K562 (cell line): Measurements from ENCODE around the gene ATAD3B. TPM values are rescaled to one million over a fixed set of nuclear protein-coding genes. Genes with fewer than 3 reads are reported as not detected.

Source experiments
- CCNT2 ChIP-seq: IDR thresholded peaks from 2 replicates; pipeline ENCODE4 v1.6.1; 2011; ENCODE audit warnings: borderline replicate concordance, low read depth, mild to moderate bottlenecking, moderate library complexity, mixed read lengths, low read length; ENCODE audit not compliant: insufficient read length; ENCODE audit errors: extremely low read depth
- E2F3 ChIP-seq: fragments of 250-450 bp; sonication (Bioruptor Pico); IDR thresholded peaks from 2 replicates; pipeline ENCODE4 v1.4.0; 2020; ENCODE audit warnings: mild to moderate bottlenecking
- GTF2E2 ChIP-seq: fragments of 200-800 bp; sonication (Bioruptor generic); IDR thresholded peaks from 2 replicates; pipeline ENCODE4 v1.6.1; 2016; ENCODE audit warnings: missing genetic modification characterization, missing compliant biosample characterization
- HEY1 ChIP-seq: fragments of 250-450 bp; sonication (Bioruptor Pico); IDR thresholded peaks from 2 replicates; pipeline ENCODE4 v1.5.0; 2020; ENCODE audit warnings: mild to moderate bottlenecking, moderate library complexity, borderline replicate concordance
- HMGXB4 ChIP-seq: sonication (generic); formaldehyde crosslinking; IDR thresholded peaks from 2 replicates; pipeline ENCODE4 v1.8.1; 2023; ENCODE audit warnings: mild to moderate bottlenecking, missing genetic modification reagents
- JUND ChIP-seq, 2 experiments: IDR thresholded peaks; 2 replicates in 1 of 2; 3 replicates in 1 of 2; pipeline ENCODE4 v1.6.1; 2011; ENCODE audit warnings: borderline replicate concordance in 2 of 2, low read depth in 2 of 2, low read length in 2 of 2, improper control_type of control experiment in 1 of 2, missing biosample characterization in 1 of 2, missing genetic modification characterization in 1 of 2, missing genetic modification reagents in 1 of 2
- PHF20 ChIP-seq: fragments of 450-650 bp; IDR thresholded peaks from 2 replicates; pipeline ENCODE4 v1.6.1; 2018; ENCODE audit not compliant: partially characterized antibody
- PHTF2 ChIP-seq: fragments of 250-450 bp; sonication (Bioruptor Pico); IDR thresholded peaks from 2 replicates; pipeline ENCODE4 v1.5.0; 2021; ENCODE audit warnings: mild to moderate bottlenecking
- RNF2 ChIP-seq: sonication (generic); IDR thresholded peaks from 2 replicates; pipeline ENCODE4 v1.6.1; 2016
- TAF7 ChIP-seq: fragments of 450-650 bp; IDR thresholded peaks from 2 replicates; pipeline ENCODE4 v1.6.1; 2016; ENCODE audit warnings: missing genetic modification characterization, missing compliant biosample characterization
- YBX1 ChIP-seq: fragments of 450-650 bp; IDR thresholded peaks from 2 replicates; pipeline ENCODE4 v1.7.1; 2016; ENCODE audit warnings: mild to moderate bottlenecking
- ZNF274 ChIP-seq: IDR thresholded peaks from 2 replicates; pipeline ENCODE4 v1.6.1; 2011; ENCODE audit warnings: low read depth, mild to moderate bottlenecking, low read length, moderate library complexity, borderline replicate concordance
- ZNF280B ChIP-seq: fragments of 250-450 bp; sonication (Bioruptor Pico); IDR thresholded peaks from 2 replicates; pipeline ENCODE4 v1.5.1; 2021; ENCODE audit warnings: mild to moderate bottlenecking
- ZNF644 ChIP-seq: fragments of 200-800 bp; sonication (Bioruptor generic); IDR thresholded peaks from 2 replicates; pipeline ENCODE4 v1.6.1; 2016; ENCODE audit warnings: low read depth, missing genetic modification characterization, missing compliant biosample characterization
- ZSCAN29 ChIP-seq: fragments of 450-650 bp; IDR thresholded peaks from 2 replicates; pipeline ENCODE4 v1.6.1; 2017
- polyA plus RNA-seq, 8 experiments: library from polyadenylated mRNA; depleted of rRNA in 4 of 8; stranded (reverse) in 5 of 8; unstranded in 3 of 8; fragments of >200 nt; fragmentation: Nextera tagmentation in 2 of 8; fragmentation: Illumina TruSeq in 1 of 8; extraction: Ambion mirVana in 2 of 8; extraction: Trizol in 1 of 8; gene quantifications; 2 replicates each; pipeline versions ENCODE4 v1.2.1 to v1.2.3, GENCODE V29; 2011 to 2014; ENCODE audit warnings: inconsistent platforms in 1 of 8, missing spikeins in 1 of 8
- total RNA-seq, 7 experiments: library from RNA; depleted of rRNA in 6 of 7; stranded (reverse); fragments of >200 nt in 6 of 7; fragmentation: Illumina TruSeq in 2 of 7; extraction: Trizol in 2 of 7; gene quantifications; 2 replicates each; pipeline versions ENCODE4 v1.2.1 to v1.2.3, GENCODE V29; 2011 to 2021; ENCODE audit warnings: low replicate concordance in 1 of 7
- TF ChIP-seq, protein P1 (sequence below): fragments of 250-450 bp; sonication (Bioruptor Pico); IDR thresholded peaks from 2 replicates; pipeline ENCODE4 v1.5.0; 2022; ENCODE audit warnings: mild to moderate bottlenecking
- TF ChIP-seq, protein P2 (sequence below): fragments of 250-450 bp; sonication (Bioruptor Pico); IDR thresholded peaks from 2 replicates; pipeline ENCODE4 v1.4.0; 2020
- TF ChIP-seq, protein P3 (sequence below): IDR thresholded peaks from 2 replicates; pipeline ENCODE4 v1.6.1; 2011; ENCODE audit not compliant: insufficient read length; ENCODE audit errors: extremely low read depth
- TF ChIP-seq, protein P4 (sequence below): IDR thresholded peaks from 2 replicates; pipeline ENCODE4 v1.6.1; 2014; ENCODE audit warnings: antibody characterized with exemption

The ATAD3B gene
- total and polyA plus RNA-seq, 9 of the 15 experiments (the other 6 are each of a cell fraction or from before 2014, with no cell fraction given) = 0.07 to 113 (median 27.7) TPM

DNA sequence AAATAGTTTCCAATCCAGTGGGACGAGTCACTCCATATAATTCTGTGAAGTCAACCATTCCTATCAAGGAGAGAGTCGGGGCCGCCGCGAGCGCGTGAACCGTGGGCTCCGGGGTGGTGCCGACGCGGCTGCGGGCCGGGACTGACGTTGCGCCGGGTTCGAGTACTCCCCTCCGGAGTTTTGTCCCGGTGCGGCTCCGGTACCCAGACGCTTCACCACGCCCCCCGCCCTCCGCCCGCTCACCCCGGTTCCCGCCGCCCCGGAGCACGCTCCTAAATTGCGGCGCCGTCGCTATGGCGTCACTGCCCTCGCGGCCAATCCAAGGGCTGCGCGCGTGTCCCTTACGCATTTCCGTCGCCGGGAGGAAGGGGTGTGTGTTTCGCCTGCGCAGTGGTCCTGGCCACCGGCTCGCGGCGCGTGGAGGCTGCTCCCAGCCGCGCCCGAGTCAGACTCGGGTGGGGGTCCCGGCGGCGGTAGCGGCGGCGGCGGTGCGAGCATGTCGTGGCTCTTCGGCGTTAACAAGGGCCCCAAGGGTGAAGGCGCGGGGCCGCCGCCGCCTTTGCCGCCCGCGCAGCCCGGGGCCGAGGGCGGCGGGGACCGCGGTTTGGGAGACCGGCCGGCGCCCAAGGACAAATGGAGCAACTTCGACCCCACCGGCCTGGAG, at the start of gene ATAD3B (continued):
- TF ChIP-seq, protein P1, sequence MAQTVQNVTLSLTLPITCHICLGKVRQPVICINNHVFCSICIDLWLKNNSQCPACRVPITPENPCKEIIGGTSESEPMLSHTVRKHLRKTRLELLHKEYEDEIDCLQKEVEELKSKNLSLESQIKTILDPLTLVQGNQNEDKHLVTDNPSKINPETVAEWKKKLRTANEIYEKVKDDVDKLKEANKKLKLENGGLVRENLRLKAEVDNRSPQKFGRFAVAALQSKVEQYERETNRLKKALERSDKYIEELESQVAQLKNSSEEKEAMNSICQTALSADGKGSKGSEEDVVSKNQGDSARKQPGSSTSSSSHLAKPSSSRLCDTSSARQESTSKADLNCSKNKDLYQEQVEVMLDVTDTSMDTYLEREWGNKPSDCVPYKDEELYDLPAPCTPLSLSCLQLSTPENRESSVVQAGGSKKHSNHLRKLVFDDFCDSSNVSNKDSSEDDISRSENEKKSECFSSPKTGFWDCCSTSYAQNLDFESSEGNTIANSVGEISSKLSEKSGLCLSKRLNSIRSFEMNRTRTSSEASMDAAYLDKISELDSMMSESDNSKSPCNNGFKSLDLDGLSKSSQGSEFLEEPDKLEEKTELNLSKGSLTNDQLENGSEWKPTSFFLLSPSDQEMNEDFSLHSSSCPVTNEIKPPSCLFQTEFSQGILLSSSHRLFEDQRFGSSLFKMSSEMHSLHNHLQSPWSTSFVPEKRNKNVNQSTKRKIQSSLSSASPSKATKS (CRISPR knock-in tag) = no peak
- no peak for TF ChIP-seq ZNF644 (tag)
- TF ChIP-seq E2F3 (CRISPR knock-in tag) = peak; percentile 92
- TF ChIP-seq YBX1 = no peak
- TF ChIP-seq HMGXB4 (CRISPR knock-in tag) = 0 out of 2 replicates have a peak, but pooled peaks have one; percentile 9
- no peak for TF ChIP-seq TAF7 (tag)
- 0 out of 2 replicates have a peak, but pooled peaks have one; percentile 40 for TF ChIP-seq RNF2
- peak; percentile 68 for TF ChIP-seq CCNT2
- TF ChIP-seq, protein P2, sequence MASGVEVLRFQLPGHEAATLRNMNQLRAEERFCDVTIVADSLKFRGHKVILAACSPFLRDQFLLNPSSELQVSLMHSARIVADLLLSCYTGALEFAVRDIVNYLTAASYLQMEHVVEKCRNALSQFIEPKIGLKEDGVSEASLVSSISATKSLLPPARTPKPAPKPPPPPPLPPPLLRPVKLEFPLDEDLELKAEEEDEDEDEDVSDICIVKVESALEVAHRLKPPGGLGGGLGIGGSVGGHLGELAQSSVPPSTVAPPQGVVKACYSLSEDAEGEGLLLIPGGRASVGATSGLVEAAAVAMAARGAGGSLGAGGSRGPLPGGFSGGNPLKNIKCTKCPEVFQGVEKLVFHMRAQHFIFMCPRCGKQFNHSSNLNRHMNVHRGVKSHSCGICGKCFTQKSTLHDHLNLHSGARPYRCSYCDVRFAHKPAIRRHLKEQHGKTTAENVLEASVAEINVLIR (CRISPR knock-in tag) = peak; percentile 98
- TF ChIP-seq, protein P3, sequence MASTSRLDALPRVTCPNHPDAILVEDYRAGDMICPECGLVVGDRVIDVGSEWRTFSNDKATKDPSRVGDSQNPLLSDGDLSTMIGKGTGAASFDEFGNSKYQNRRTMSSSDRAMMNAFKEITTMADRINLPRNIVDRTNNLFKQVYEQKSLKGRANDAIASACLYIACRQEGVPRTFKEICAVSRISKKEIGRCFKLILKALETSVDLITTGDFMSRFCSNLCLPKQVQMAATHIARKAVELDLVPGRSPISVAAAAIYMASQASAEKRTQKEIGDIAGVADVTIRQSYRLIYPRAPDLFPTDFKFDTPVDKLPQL = no peak
- TF ChIP-seq JUND (IDR thresholded peaks at IDR 0.05; ENCODE audit: borderline replicate concordance, low read depth, low read length) = peak; percentile 54; the same call in 1 of the 2 replicates
- no peak; the same call in 2 of the 3 replicates for TF ChIP-seq JUND (tag; IDR thresholded peaks at IDR 0.05; ENCODE audit: borderline replicate concordance, low read depth, low read length)
- TF ChIP-seq HEY1 (CRISPR knock-in tag) = no peak
- TF ChIP-seq ZNF274 = no peak
- TF ChIP-seq, protein P4, sequence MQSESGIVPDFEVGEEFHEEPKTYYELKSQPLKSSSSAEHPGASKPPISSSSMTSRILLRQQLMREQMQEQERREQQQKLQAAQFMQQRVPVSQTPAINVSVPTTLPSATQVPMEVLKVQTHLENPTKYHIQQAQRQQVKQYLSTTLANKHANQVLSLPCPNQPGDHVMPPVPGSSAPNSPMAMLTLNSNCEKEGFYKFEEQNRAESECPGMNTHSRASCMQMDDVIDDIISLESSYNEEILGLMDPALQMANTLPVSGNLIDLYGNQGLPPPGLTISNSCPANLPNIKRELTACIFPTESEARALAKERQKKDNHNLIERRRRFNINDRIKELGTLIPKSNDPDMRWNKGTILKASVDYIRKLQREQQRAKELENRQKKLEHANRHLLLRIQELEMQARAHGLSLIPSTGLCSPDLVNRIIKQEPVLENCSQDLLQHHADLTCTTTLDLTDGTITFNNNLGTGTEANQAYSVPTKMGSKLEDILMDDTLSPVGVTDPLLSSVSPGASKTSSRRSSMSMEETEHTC = no peak
- peak; percentile 96 for TF ChIP-seq PHF20
- TF ChIP-seq PHTF2 = no peak
- TF ChIP-seq GTF2E2 (tag) = peak; percentile 72; the same call in 1 of the 2 replicates
- peak; percentile 29; the same call in 1 of the 2 replicates for TF ChIP-seq ZSCAN29
- TF ChIP-seq ZNF280B (CRISPR knock-in tag) = no peak
